ENCODE measurements around the gene BCKDHA.

DNA sequence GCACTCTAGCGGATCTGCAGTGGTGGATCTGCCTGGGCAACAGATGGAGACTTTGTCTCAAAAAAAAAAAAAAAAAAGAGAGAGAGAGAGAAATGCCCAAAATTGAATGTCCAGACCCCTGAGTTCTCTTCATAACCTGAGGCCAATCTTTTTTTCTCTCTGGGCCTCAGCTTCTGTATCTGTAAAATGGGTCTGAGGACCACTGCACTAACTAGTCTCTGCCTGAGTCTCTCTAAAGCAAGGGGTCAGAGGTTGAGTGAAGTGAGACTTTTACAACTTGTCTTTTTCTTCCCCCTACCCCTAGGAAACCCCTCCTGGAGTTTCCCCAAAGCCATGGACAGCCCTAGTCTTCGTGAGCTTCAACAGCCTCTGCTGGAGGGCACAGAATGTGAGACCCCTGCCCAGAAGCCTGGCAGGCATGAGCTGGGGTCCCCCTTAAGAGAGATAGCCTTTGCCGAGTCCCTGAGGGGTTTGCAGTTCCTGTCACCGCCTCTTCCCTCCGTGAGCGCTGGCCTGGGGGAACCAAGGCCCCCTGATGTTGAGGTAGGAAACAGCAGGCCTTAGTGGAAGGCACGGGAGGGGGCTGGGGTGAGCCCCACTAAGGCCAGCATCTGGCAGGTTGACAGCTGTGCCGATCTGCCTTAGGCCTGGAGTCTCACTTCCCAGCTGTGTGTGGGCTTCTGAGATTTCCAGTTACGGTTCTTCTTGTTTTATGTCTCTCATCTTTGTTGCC lies 19.5 kb upstream of the BCKDHA start:
- no peak for TF ChIP-seq ZNF384 (IDR thresholded peaks at IDR 0.05)
- no peak for TF ChIP-seq BHLHE40 (IDR thresholded peaks at IDR 0.05; ENCODE audit: borderline replicate concordance)
- no peak for TF ChIP-seq CTBP1 (IDR thresholded peaks at IDR 0.05; ENCODE audit: borderline replicate concordance)
- no peak for TF ChIP-seq LEF1 (IDR thresholded peaks at IDR 0.05; ENCODE audit: borderline replicate concordance)
- TF ChIP-seq TARDBP (IDR thresholded peaks at IDR 0.05), result no peak
- TF ChIP-seq NFRKB (IDR thresholded peaks at IDR 0.05), result no peak
- no peak for TF ChIP-seq L3MBTL2 (conservative IDR thresholded peaks at IDR 0.05)
- TF ChIP-seq HDGF (IDR thresholded peaks at IDR 0.05; ENCODE audit: borderline replicate concordance), result no peak
- no peak for TF ChIP-seq FOXM1 (IDR thresholded peaks at IDR 0.05; ENCODE audit: borderline replicate concordance)
- no peak for TF ChIP-seq SUZ12 (IDR thresholded peaks at IDR 0.05)
- TF ChIP-seq ARNT (IDR thresholded peaks at IDR 0.05), result no peak
- TF ChIP-seq ELF4 (IDR thresholded peaks at IDR 0.05), result no peak
- TF ChIP-seq SP1 (IDR thresholded peaks at IDR 0.05), result no peak
- TF ChIP-seq, protein P1, sequence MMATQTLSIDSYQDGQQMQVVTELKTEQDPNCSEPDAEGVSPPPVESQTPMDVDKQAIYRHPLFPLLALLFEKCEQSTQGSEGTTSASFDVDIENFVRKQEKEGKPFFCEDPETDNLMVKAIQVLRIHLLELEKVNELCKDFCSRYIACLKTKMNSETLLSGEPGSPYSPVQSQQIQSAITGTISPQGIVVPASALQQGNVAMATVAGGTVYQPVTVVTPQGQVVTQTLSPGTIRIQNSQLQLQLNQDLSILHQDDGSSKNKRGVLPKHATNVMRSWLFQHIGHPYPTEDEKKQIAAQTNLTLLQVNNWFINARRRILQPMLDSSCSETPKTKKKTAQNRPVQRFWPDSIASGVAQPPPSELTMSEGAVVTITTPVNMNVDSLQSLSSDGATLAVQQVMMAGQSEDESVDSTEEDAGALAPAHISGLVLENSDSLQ (IDR thresholded peaks at IDR 0.05), result no peak
